Endometrial microvascular endothelial cells (primary cell): ENCODE data around the gene ASRGL1. TPM values are rescaled to one million over a fixed set of nuclear protein-coding genes. Genes with fewer than 3 reads are reported as not detected.

Source experiments
- in situ Hi-C: cut with HindIII; loops from 2 replicates; pipeline ENCODE4 v1.10.0; 2017; ENCODE audit warnings: low sequenced_read_pairs, low pct_unique_long_range_greater_than_20kb; ENCODE audit errors: inconsistent ontology term
- total RNA-seq: library from RNA; depleted of rRNA; stranded (reverse); fragments of >200 nt; gene quantifications from one replicate; pipeline ENCODE4 v1.2.3, GENCODE V29; 2015; ENCODE audit errors: inconsistent ontology term

The ASRGL1 gene
- total RNA-seq, 1 donor from 2014 or later, result 53.3 TPM

GRCh38 chr11:62390237-62390636, 53.0 kb downstream of the ASRGL1 start:
- in situ Hi-C loops, result no loop called here

- in situ Hi-C loops, result no loop called here
Measured at GRCh38 chr11:62390722-62391121, 53.5 kb downstream of the ASRGL1 start.

DNA sequence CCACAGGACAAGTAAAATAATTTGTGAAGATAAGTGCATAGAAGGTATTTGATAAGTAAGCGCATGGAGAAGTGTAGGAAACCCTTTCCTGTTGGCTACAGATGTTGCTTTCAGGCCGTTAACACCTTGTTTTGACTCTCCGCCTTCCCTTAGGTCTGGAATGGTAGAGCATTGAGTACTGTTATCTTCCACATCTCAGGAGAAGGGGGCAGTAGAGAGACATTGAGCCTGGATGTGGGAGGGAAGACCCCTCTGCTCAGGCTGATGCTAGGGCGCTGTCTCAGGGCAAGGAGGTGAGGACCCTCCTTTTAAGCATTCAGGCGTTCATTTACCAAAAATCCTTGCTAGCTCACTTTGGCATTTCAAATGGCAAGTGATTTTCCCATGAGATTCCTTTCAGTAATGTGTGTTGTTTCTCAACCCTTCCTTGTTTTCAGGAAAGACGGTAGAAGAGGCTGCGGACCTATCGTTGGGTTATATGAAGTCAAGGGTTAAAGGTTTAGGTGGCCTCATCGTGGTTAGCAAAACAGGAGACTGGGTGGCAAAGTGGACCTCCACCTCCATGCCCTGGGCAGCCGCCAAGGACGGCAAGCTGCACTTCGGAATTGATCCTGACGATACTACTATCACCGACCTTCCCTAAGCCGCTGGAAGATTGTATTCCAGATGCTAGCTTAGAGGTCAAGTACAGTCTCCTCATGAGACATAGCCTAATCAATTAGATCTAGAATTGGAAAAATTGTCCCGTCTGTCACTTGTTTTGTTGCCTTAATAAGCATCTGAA, 54.6 kb downstream of the ASRGL1 start:
- in situ Hi-C loops, result no loop called here

DNA sequence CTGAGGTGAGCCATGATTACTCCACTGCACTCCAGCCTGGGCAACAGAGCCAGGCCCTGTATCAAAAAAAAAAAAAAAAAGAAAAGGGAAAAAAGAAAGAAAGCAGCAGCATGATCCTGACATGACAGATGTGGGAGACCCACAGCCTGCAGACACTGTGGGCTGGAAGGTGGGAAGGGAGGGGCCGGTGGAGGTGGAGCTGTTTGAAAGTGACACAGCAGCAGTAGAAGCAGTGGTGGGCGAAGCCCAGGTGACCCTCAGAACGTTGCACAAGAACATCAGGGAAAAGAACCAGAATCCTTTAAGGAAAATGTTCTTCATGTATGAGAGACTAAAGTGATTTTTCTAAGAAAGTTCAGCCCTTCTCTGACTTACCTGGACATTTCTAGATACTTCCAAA, 55.3 kb downstream of the ASRGL1 start:
- in situ Hi-C loops, result no loop called here

DNA sequence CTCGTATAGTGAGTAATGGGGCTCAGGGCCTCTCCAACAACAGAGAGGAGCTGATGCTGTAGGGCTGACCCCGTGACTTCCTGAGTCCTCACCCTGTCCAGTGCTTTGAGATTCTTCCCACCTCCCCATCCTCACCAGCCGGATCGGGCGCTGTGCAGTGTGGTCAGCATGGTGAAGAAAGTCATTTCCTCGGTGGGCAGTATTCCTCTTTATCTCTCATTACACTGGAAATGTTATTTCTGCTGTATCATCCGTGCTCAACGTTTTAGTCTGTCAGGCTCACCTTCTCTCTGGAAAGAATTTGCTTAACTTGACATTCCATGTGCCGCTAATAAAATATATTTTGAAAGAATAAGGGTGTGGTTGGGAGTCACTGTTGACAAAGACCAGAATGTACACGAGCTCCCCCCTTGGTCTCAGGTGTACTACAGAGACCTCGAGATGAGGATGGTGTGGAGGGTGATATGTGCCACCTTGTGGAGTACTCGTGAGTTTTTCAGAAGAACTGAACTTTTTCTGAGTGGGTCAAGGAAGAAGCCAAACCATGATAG, 55.9 kb downstream of the ASRGL1 start:
- in situ Hi-C loops, result no loop called here

GRCh38 chr11:62393735-62394134, 56.5 kb downstream of the ASRGL1 start:
- in situ Hi-C loops, result no loop called here

- in situ Hi-C loops, result no loop called here
Measured at GRCh38 chr11:62394825-62395538, 57.7 kb downstream of the ASRGL1 start.

DNA sequence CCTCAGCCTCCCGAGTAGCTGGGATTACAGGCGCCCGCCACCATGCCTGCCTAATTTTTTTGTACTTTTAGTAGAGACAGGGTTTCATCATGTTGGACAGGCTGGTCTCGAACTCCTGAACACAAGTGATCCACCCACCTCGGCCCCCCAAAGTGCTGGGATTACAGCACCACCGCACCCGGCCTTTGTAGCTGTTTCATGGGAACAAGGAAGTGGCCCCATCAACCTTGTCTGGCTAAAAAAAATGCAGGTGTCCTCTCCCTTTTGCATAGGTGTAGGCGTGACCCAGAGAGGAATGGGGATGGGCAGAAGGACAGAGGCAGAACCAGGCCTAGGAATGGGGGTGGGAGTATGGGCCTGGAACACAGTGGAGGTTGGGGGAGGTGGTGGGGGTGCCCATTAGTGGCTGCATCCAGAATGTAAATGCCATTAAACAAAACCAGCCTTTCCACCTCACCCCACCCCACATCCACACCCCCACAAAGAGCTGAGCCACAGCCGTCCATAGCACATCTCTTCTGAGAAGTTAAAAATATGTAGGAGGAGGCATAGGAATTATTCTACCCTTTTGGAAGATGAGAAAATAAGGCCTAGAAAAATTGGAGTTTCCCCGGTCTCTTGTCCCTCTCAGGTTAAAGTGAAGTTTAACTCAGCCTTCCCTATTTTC, 58.8 kb downstream of the ASRGL1 start:
- in situ Hi-C loops, result no loop called here

- in situ Hi-C loops, result no loop called here
Measured at GRCh38 chr11:62398011-62398994, 61.1 kb downstream of the ASRGL1 start.

GRCh38 chr11:62399172-62399877, 62.1 kb downstream of the ASRGL1 start:
- in situ Hi-C loops, result no loop called here

GRCh38 chr11:62399878-62400266, 62.6 kb downstream of the ASRGL1 start:
- in situ Hi-C loops, result no loop called here

- in situ Hi-C loops, result no loop called here
Measured at GRCh38 chr11:62400281-62400680, 63.0 kb downstream of the ASRGL1 start.

DNA sequence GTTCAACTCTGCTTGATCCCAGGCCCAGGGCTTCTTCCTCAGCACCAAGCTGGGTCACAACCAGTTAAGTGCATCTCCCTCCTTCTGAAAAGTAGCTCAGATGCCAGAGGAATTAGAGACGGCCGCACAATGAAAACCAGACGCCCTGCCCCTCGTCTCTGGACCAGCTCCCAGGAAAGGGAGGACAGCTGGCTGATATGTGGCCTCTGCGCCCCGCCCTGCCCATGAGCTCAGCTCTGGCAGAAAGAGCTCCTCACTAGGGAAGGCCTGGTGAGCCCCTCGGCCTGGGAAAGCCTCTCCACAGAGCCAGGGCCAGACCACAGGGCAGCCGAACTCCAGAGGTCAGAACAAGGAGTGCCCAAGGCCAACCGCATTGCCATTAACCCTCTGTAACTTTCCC, 63.5 kb downstream of the ASRGL1 start:
- in situ Hi-C loops, result no loop called here

DNA sequence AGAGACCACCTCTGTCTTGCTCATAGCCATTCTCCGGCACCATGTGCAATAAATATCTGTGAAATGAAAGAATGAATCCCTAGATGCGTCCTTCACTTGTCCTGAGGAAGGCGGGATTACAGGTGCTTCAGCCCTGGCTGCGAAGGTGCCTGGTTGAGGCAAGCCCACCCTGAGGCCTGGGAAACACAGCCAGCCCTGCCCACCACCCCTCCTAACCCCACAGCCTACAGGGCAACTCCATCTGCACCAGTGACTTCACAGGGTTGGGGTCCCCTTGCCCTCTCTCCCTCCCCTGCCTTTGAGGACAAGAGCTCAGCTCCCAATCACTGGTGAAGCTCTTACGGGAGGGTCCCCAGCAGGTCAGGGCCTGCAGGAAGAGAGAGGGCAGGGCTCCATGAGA, 64.1 kb downstream of the ASRGL1 start:
- in situ Hi-C loops, result no loop called here

GRCh38 chr11:62401811-62402210, 64.6 kb downstream of the ASRGL1 start:
- in situ Hi-C loops, result no loop called here

GRCh38 chr11:62402226-62402959, 65.1 kb downstream of the ASRGL1 start:
- in situ Hi-C loops, result no loop called here

DNA sequence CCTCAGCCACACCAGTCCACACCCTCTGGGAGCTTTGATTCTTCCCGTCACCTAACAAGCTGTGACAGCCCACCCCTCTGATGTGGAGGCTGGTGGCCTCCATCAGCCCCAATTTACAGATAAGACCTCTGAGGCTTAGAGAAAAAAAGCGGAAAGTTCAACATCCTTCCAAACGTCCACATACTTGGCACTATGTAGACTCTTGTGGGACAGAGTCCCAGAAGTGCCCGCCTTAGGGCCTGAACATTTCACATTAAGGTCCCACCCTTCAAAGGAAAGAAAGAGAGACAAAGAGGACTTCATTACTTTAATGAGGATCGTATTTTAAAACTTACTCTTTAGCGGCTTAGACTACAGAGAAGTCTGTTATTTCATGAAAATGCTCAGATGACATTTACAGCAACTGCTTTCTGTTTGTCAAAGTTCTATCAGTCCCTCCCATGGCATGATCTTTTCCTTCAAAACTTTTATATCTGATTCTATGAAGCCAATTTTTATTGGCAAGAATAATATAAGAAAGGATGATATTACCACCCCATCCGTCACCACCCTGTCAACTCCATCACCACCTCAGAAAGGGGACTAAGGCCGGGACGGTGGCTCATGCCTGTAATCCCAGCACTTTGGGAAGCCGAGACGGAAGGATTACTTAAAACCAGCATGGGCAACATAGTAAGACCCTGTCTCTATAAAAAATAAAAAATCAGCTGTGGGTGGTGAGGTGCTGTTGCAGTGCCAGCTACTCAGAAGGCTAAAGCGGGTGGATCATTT, 65.9 kb downstream of the ASRGL1 start:
- in situ Hi-C loops, result no loop called here
